HUDEP-2 (cell line): ENCODE data around the gene QKI.
"Not testable (repeated sequence)": the region's sequence is repeated elsewhere in the genome, so short reads cannot be mapped to it uniquely, and the experiment has no call there.

ENCODE experiments used
- DNase-seq, 76 experiments: peaks; one replicate each; lab custom pipeline; 2025; ENCODE audit not compliant: unreplicated experiment in 76 of 76; lab: John Stamatoyannopoulos, UW

Gene QKI

GRCh38 chr6:163412801-163413344 is 1.6 kb upstream of the QKI start:
- peak in 1 of 76 experiments; percentile 54 for DNase-seq

GRCh38 chr6:163413345-163414116 is 987 bp upstream of the QKI start:
- DNase-seq, result peak in 74 of 76 experiments; percentile 35 to 91 (median 79)

GRCh38 chr6:163414946-163415619 is 565 bp downstream of the QKI start:
- peak in 11 of 76 experiments; percentile 12 to 58 (median 25) for DNase-seq

GRCh38 chr6:163415620-163416556 is 1.4 kb downstream of the QKI start:
- peak in 59 of 76 experiments; percentile 21 to 70 (median 50) for DNase-seq

GRCh38 chr6:163416557-163417253 is 2.2 kb downstream of the QKI start:
- DNase-seq, result peak in 40 of 76 experiments; percentile 10 to 66 (median 40)

- DNase-seq, result peak in 2 of 76 experiments; percentile 23
Observed at GRCh38 chr6:163417595-163417994, 3.1 kb downstream of the QKI start.

- peak in 1 of 76 experiments; percentile 7 for DNase-seq
Observed at GRCh38 chr6:163418311-163419029, 4.0 kb downstream of the QKI start.

GRCh38 chr6:163419413-163420288 is 5.1 kb downstream of the QKI start:
- peak in 2 of 76 experiments; percentile 5 to 17 for DNase-seq

GRCh38 chr6:163420289-163420614 is 5.7 kb downstream of the QKI start:
- no peak for DNase-seq

- DNase-seq, result no peak
Observed at GRCh38 chr6:163422550-163422949, 8.0 kb downstream of the QKI start.

GRCh38 chr6:163423696-163424095 is 9.2 kb downstream of the QKI start:
- DNase-seq, result no peak

GRCh38 chr6:163427498-163428254 is 13.2 kb downstream of the QKI start:
- DNase-seq, result peak in 15 of 76 experiments; percentile 11 to 42 (median 20)

- DNase-seq, result no peak
Observed at GRCh38 chr6:163428373-163428772, 13.9 kb downstream of the QKI start.

GRCh38 chr6:163429858-163430448 is 15.4 kb downstream of the QKI start:
- DNase-seq, result no peak

- no peak for DNase-seq
Observed at GRCh38 chr6:163432300-163432699, 17.8 kb downstream of the QKI start.

- not testable (repeated sequence) for DNase-seq
Observed at GRCh38 chr6:163433486-163433885, 19.0 kb downstream of the QKI start.

- DNase-seq, result no peak
Observed at GRCh38 chr6:163435023-163435422, 20.5 kb downstream of the QKI start.
